NCI-H1048 (cell line): ENCODE measurements around the gene CLEC19A.

Source experiments
- DNase-seq: peaks from one replicate; lab custom pipeline; 2025; lab: John Stamatoyannopoulos, UW

The CLEC19A gene

DNA sequence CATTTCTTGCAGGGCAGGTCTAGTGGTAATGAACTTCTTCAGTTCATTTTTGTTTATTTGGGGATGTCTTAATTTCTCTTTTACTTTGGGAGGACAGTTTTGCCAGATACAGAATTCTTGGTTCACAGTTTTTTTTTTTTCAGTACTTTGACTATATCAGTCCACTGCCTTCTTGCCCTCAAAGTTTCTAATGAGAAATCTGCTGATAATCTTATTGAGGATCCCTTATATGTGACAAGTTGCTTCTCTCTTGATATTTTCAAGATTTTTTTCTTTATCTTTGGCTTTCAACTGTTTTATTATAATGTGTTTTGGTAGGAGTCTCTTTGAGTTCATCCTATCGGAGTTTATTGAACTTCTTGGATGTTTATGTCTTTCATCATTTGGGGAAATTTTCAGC lies 42.8 kb downstream of the CLEC19A start:
- no peak for DNase-seq

DNA sequence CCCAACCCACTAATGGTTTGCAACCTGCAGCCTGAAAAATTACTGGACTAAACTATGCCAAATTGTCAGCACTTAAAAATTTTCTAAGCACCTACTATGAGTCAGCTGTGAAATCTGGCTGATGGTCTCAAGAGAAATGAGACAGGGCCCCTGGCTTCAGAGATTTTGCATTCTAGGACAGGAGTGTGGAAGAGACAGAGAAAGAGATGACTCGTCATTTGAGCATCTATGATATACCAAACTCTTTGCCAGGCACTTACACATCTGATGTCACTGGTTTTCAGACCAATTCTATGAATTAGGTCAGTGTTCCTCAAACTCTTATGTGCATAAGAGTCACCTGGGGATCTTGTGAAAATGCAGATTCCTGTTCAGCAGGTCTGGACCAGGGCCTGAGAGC lies 44.4 kb downstream of the CLEC19A start:
- no peak for DNase-seq

DNA sequence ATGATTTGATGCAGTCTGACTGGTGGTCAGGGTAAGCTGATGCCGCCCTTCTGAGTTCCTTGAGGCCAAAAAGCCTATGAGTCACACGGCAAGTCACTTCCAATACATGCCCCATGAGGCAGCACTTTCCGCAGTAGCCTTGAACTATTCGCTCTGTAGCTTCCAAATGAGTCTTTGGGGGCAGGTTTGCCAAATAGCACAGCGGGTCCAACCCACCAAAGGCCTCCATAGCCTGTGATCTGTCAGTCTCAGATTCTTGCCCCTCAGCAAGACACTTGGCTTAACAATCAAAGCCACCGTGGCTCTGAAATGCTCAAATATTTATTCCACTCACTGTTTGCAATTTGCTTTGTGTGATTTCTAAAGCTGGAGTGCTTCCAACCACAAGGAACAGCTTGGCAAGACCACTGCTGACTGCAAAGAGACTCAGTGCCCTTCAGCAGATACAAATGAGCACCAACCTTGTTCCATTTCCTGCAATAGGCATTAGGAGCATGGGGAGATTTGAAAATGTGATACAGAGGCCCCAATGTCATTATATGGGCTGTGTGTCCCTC lies 45.4 kb downstream of the CLEC19A start:
- no peak for DNase-seq

DNA sequence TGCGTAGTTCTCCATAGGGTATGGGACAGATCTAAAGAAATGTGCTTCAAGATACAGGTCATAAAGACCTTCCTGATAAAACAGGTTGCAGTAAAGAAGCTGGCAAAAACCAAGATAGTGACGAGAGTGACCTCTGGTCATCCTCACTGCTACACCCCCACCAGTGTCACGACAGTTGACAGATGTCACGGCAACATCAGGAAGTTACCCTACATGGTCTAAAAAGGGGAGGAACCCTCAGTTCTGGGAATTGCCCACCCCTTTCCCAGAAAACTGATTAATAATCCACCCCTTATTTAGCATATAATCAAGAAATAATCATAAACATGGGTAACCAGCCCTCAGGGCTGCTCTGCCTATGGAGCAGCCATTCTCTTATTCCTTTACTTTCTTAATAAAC lies 46.3 kb downstream of the CLEC19A start:
- no peak for DNase-seq

DNA sequence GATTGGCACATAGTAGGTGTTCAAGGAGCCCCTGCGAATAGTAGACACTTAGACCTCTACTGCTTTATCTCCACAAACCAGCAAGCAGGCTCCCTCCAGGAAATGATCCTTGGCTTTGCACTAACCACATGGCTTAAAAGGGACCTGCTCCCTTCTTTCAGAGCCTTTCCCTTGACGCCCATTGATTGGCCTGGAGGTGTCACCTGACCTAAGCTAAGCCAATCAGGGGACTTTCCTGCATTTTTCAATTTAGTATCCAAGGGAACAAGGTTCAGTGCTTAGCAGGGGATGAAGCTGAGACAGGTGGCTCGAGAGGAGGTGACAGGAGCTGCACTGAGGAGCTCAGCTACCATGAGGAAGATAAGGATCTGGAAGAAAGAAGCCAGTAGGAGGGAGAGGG lies 52.8 kb downstream of the CLEC19A start:
- DNase-seq: no peak

DNA sequence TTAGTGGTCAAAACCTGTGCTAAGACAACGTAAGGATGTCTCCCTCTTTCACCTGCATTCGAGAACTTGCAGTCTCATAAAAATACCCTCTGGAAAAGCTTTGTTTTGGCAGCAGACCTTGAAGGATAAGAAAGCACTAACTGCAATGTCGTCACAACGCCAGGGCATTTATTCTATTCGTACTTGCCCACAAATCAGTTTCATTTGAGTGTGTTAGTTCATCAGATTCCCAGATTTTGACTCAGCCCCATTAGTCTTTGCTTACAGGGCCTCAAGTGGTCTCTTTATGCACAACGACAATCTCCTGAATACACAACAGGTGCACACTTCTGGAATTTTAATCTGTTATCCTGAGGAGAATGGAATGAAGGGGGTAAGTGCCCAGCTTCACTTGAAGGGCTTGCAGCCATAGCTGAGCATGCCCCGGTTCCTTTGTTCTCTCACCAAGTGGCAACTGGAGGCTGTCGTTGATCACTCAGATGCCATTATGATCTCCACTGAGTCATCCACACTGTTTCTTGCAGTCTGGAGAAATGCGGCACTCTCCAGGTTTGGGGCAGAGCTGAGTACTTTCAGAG lies 58.8 kb downstream of the CLEC19A start:
- DNase-seq: no peak

DNA sequence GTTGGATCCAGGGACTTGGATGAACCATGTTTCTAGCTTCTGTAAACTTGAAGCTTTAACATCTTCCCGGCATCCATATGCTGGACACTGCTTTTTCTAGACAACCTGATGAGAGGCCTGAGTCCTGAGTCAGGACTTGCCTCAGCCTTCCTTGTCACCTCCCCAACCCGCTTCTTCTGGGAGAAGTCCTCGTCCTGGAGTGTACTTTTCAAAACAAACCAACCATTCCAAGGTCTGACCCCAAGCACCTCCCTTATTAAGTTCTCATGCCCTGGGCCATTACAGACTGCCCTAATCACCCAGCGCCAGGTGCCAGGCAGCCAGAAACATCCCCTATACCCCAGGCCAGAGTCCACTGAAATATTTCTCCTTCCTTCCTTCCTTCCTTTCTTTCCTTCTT lies 59.4 kb downstream of the CLEC19A start:
- DNase-seq: no peak

DNA sequence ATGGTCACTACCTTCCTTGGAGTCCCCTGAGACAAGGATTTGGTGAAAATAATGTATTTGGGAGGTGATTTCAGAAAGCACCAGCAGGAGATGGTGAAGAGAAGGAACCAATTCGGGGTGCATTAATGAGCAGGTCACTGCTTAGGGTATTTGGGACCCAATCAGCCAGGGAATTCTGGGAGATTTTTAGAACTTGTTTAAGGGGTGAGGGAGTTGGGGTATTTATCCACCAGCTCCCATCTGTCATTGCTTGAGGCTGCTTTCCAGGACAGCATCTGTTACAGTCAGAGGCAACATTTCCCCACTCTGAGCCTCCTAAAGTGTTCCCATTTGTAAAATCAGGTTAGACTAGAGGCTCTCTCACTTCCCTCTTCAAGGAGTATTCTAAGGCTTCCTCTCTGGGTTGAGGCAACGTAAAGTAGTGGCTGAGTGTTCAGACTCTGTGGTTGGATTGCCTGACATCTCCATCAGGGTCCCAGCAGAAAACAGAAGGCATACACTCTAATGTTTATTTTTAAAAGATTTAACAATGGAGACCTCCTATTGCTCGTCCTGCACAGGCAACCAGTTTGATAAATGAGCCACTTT lies 60.9 kb downstream of the CLEC19A start:
- DNase-seq: no peak

DNA sequence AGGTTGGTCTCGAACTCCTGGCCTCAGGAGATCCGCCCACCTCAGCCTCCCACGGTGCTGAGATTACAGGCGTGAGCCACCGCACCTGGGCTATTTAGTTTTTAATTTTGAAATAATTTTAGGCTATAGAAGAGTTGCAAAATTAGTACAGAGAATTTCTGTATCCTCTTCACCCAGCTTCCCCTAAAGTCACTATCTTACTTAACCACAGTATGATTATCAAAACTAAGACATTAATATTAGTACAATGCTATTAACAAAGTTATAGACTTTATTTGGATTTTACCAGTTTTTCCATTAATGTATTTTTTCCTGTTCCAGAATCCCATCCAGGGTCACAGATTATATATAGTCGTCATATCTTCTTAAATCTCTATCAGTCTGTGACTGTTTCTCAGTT lies 62.6 kb downstream of the CLEC19A start:
- no peak for DNase-seq

DNA sequence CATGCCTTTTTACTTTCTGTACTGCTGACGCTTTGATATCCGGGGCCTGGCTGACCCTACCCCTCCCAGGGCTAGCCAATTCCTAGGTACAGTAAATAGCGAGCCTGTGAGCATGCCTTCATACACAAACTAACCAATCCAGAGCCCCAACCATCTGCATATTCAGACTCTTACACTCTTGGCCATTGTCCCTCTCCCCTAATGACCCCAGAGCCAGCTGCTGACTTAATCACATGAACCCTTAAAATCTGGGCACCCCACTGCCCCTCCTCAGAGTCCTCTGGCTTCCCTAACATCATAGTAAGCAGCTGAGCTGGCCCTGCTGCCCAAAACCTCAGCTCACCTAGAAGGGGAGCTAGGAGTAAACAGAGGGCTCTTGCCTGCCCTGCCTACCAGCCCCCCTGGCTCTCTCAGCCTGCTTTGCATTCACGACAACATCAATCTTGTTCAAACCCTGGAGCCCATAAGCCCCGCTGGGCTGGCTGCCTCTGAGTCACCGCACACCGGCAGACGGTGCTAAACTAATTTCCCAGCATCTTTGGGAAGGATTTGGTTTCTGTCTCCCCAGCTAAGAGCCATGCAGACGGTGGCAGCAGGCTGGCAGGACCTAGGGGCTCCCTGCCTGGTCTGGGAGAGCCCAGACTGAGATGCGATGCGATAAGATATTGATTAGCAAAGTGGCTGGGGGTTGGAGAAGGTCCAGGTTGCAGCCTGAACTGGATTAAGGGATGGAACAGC lies 63.2 kb downstream of the CLEC19A start:
- DNase-seq: no peak

DNA sequence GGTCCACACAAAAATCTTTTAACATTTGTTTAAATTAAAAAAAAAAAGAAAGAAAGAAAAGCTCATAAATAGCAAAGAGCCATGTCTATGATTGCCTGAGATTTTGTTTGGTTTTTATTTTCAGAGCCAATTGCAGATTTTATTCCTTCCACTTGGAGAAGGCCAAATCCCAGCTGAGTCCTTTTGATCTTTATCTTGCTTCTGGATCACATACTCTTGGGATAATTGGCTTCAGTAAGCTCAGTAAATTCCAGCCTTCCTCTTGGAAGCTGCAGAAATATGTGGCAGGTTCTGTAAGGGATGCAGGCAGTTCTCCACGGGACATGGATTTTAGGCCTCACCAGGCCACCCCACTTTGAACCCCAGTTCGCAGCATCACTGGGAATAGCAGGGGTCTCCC lies 68.8 kb downstream of the CLEC19A start:
- DNase-seq: no peak

DNA sequence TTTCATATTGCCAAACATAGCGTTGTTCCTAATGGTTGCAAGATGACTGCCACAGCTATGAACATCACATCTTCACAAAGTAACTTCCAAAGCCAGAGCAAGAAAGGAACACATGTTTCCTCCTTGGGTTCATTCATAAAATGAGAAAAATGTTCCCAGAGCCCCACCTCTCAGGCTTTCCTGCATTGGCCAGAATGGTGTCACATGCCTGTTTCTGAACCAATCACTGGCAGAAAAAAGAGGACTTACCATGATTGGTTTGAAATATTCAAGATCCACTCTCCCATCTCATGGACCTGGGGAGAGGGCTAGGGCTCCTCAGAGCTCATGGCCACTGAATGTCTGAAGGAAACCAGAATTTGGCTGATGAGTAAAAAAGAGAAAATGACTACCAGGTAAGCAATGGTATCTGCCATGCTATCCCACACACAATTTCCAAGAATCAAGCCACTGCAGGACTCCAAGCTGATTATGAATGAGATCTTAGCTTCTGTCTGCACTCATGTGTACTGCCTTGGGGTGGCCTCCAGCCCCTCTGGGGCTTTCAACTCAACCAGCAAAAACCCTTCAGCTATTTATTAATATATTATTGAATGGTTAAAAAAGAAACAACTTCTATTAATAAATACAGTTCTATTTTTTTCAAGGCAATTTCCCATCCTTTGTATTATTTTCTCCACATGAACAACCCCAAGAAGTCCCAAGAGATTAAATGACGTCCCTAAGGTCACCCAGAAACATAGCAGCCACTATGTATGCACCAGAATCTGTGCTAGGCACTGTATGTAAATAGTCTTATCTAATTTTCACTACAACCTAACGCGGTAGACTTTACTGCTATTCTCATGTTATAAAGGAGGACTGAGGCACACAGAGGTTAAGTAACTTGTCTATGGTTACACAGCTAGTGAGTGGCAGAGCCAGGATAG lies 70.8 kb downstream of the CLEC19A start:
- no peak for DNase-seq

DNA sequence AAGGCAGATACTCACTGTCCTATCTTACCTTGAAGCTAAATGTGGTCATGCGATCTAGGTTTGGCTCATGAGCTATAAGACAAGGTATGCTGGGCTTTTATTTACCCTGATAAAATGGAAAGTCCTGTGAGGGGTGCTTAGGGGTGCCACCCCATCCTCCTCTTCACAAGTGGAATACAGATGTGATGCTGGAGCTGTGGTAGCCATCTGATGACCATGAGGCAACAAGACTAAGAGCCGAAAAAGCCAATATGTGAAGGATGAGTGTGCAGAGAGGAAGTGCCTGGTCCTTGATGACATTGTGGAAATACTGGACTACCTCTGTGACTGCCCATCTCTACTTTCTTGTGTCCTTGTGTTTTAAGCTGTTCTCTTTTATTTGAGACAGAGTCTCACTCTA lies 74.0 kb downstream of the CLEC19A start:
- no peak for DNase-seq
